Measurements from ENCODE around the gene ANO1. TPM values are rescaled to one million over a fixed set of nuclear protein-coding genes. Genes with fewer than 3 reads are reported as not detected.
A peak's percentile ranks its signal among the peaks of the same experiment; 100 is the strongest.

The ANO1 gene
- total and polyA plus RNA-seq, 2 of the 8 experiments (the other 6 are each of a cell fraction or from before 2014, with no cell fraction given), result 4.7 to 5.0 TPM

GRCh38 chr11:70128435-70128906 lies 50.4 kb downstream of the ANO1 start:
- Histone ChIP-seq H3K14ac (ENCODE audit: insufficient read length) (no peak overlapping the region), H4K5ac (ENCODE audit: insufficient read length, low read depth, low read length) (peak overlapping the region; percentile 61), H4K8ac (ENCODE audit: extremely low read depth, insufficient read depth, low read length) (peak overlapping the region; percentile 75; the same call in 1 of the 2 replicates), H2BK15ac (ENCODE audit: low read length) (peak overlapping the region; percentile 77), H3K18ac (ENCODE audit: extremely low read depth, low read length) (peak overlapping the region; percentile 92), H3K23me2 (ENCODE audit: low read depth, low read length) (no peaks in the 10 kb centered on the region), H3K4ac (replicated peaks; ENCODE audit: insufficient read length, low read depth, low read length) (peak overlapping the region; percentile 1), H2BK20ac (ENCODE audit: low read length) (peak overlapping the region; percentile 82), H2BK12ac (ENCODE audit: low read depth, low read length) (peak overlapping the region; percentile 100; the same call in 1 of the 2 replicates), H3K9me3 (ENCODE audit: insufficient read depth in 2 of 2, low read depth in 1 of 2, low read length in 1 of 2) (no peaks in the 10 kb centered on the region), H4K20me1 (replicated peaks in 1 of 2; ENCODE audit: control insufficient read depth in 1 of 2, insufficient read depth in 2 of 2, low read length in 2 of 2) (no peaks in the 10 kb centered on the region), H3K79me1 (ENCODE audit: low read depth, low read length) (no peaks in the 10 kb centered on the region), H2AFZ (ENCODE audit: low read length) (no peak overlapping the region; the same call in 1 of the 2 replicates), H3K4me1 (replicated peaks in 1 of 4; ENCODE audit: control insufficient read depth in 3 of 4, insufficient read depth in 4 of 4, low read length in 3 of 4) (peaks cover 4 to 18% (median 16%) of the 10 kb centered on the region in 4 experiments), H3K9ac (replicated peaks in 1 of 4; ENCODE audit: extremely low read depth in 1 of 4, low read depth in 3 of 4, low read length in 3 of 4) (no peak overlapping the region; a peak in 1 of 7 replicates), H3K79me2 (ENCODE audit: control insufficient read depth in 1 of 2, insufficient read depth in 2 of 2, low read length in 2 of 2) (no peaks in the 10 kb centered on the region), H2BK120ac (replicated peaks; ENCODE audit: low read depth, low read length) (peak overlapping the region; percentile 47), H3K36me3 (ENCODE audit: control insufficient read depth in 2 of 4, insufficient read depth in 4 of 4, low read length in 3 of 4) (no peaks in the 10 kb centered on the region), H2AK5ac (ENCODE audit: low read depth, low read length) (peak overlapping the region; percentile 97), H2BK5ac (ENCODE audit: low read depth, low read length) (peak overlapping the region; percentile 99), H3K27ac (ENCODE audit: low read depth, low read length) (no peak overlapping the region; the same call in 1 of the 2 replicates), H3K23ac (ENCODE audit: insufficient read length) (no peak overlapping the region), H3K4me2 (ENCODE audit: insufficient read depth in 1 of 2, low read depth in 2 of 2, low read length in 2 of 2) (peak overlapping the region; percentile 12 to 14; a peak in 3 of 4 replicates), H3K4me3 (ENCODE audit: extremely low read depth in 1 of 4, insufficient read depth in 2 of 4, low read depth in 3 of 4, low read length in 4 of 4) (no peak overlapping the region), H3K27me3 (replicated peaks in 1 of 4; ENCODE audit: control insufficient read depth in 3 of 4, extremely low read depth in 1 of 4, insufficient read depth in 3 of 4, low read length in 3 of 4) (no peaks in the 10 kb centered on the region), H4K91ac (replicated peaks; ENCODE audit: insufficient read length, low read length) (peak overlapping the region; percentile 59), H3K56ac (replicated peaks; ENCODE audit: insufficient read length, low read depth, low read length) (no peak overlapping the region)
- 31% methylated on average over 14 of the region's 14 CpGs; no CpG with 5 or more reads in 1 of the 2 experiments for WGBS, 2 experiments (ENCODE audit: extremely low coverage in 1 of 2, insufficient coverage in 1 of 2, insufficient read length in 1 of 2, insufficient replicate concordance in 2 of 2, low coverage in 1 of 2, low lambda C conversion rate in 2 of 2, missing lambda C conversion rate in 1 of 2)
- DNase-seq (ENCODE audit: low read depth in 1 of 2, low spot score in 2 of 2) (peak in 1 of 2 experiments; percentile 21), FAIRE-seq (no peak)
- ChIA-PET POLR2A (ENCODE audit: partially characterized antibody) (interaction anchor here (0.5 to 1.0 kb wide), 4 partner anchors 9 to 125 kb away, joined by 3 read pairs; no protein-coding TSS in a partner anchor), CTCF (ENCODE audit: partially characterized antibody) (interaction anchor here (0.6 to 2.2 kb wide), 17 partner anchors 9 to 235 kb away, joined by 3 to 6 read pairs (median 4); no protein-coding TSS in a partner anchor)
- peak; percentile 60 for TF ChIP-seq MAX (IDR thresholded peaks at IDR 0.05)
- peak in 1 of 2 experiments; percentile 29; a peak in 1 of 4 replicates for TF ChIP-seq RAD21 (IDR thresholded peaks at IDR 0.05 in 1 of 2, conservative IDR thresholded peaks at IDR 0.05 in 1 of 2; ENCODE audit: low read depth in 2 of 2, low read length in 2 of 2)
- no peak for TF ChIP-seq SIN3A (conservative IDR thresholded peaks at IDR 0.05 in 1 of 2, IDR thresholded peaks at IDR 0.05 in 1 of 2; ENCODE audit: low read depth in 1 of 2, low read length in 2 of 2)
